ENCODE results near the gene TRPT1.

- TF ChIP-seq CTCF (IDR thresholded peaks at IDR 0.05; ENCODE audit: low read depth, low read length, poor library complexity, severe bottlenecking) (peak; percentile 35), EZH2phosphoT487 (IDR thresholded peaks at IDR 0.05; ENCODE audit: borderline replicate concordance, low read length) (no peak)
Observed at GRCh38 chr11:64185693-64186491, 40.1 kb downstream of the TRPT1 start, which contains the start of gene STIP1.
